ENCODE data around the gene ADGRB2. TPM values are rescaled to one million over a fixed set of nuclear protein-coding genes. Genes with fewer than 3 reads are reported as not detected.
"Not testable (repeated sequence)": the region's sequence is repeated elsewhere in the genome, so short reads cannot be mapped to it uniquely, and the experiment has no call there.

ADGRB2 gene
- total RNA-seq, 1 donor from 2014 or later = 75.0 TPM

- DNase-seq = no peak
Measured at GRCh38 chr1:31726715-31727114, 37.4 kb downstream of the ADGRB2 start.

GRCh38 chr1:31725777-31726535 lies 38.2 kb downstream of the ADGRB2 start:
- DNase-seq = no peak

- DNase-seq = no peak
Measured at GRCh38 chr1:31725134-31725533, 39.0 kb downstream of the ADGRB2 start.

GRCh38 chr1:31723828-31724359 lies 40.2 kb downstream of the ADGRB2 start:
- DNase-seq = no peak

GRCh38 chr1:31718327-31718897 lies 45.7 kb downstream of the ADGRB2 start:
- no peak for DNase-seq

- DNase-seq = no peak
Measured at GRCh38 chr1:31717341-31717740, 46.8 kb downstream of the ADGRB2 start.

GRCh38 chr1:31715873-31716220 lies 48.3 kb downstream of the ADGRB2 start:
- DNase-seq = no peak

- peak; percentile 54 for DNase-seq
Measured at GRCh38 chr1:31715087-31715872, 48.9 kb downstream of the ADGRB2 start.

- DNase-seq = no peak
Measured at GRCh38 chr1:31714442-31715086, 49.6 kb downstream of the ADGRB2 start.

- no peak for DNase-seq
Measured at GRCh38 chr1:31712630-31713029, 51.5 kb downstream of the ADGRB2 start.

GRCh38 chr1:31712068-31712467 lies 52.1 kb downstream of the ADGRB2 start:
- no peak for DNase-seq

GRCh38 chr1:31708324-31708723 lies 55.8 kb downstream of the ADGRB2 start:
- no peak for DNase-seq

GRCh38 chr1:31707711-31708110 lies 56.4 kb downstream of the ADGRB2 start:
- DNase-seq = no peak

GRCh38 chr1:31707059-31707600 lies 57.0 kb downstream of the ADGRB2 start:
- not testable (repeated sequence) for DNase-seq

- no peak for DNase-seq
Measured at GRCh38 chr1:31706384-31707058, 57.6 kb downstream of the ADGRB2 start.

- no peak for DNase-seq
Measured at GRCh38 chr1:31705080-31705866, 58.9 kb downstream of the ADGRB2 start.

- DNase-seq = no peak
Measured at GRCh38 chr1:31704271-31705079, 59.7 kb downstream of the ADGRB2 start.

GRCh38 chr1:31703431-31704270 lies 60.5 kb downstream of the ADGRB2 start, which contains the start of gene COL16A1:
COL16A1 (minus strand) TSS chr1:31704017; CDS start chr1:31702193, 1,824 bp downstream.
- DNase-seq = peak; percentile 21
